ACHN (cell line): ENCODE data around the gene FAM32A.

ENCODE experiments used
- DNase-seq: peaks from one replicate; pipeline ENCODE4 v3.0.0-alpha.2; 2015
- in situ Hi-C: cut with HindIII; loops from 2 replicates; pipeline ENCODE4 v1.10.0; 2017; ENCODE audit warnings: low sequenced_read_pairs, low pct_ligation_motif_present, low pct_unique_long_range_greater_than_20kb

FAM32A gene

DNA sequence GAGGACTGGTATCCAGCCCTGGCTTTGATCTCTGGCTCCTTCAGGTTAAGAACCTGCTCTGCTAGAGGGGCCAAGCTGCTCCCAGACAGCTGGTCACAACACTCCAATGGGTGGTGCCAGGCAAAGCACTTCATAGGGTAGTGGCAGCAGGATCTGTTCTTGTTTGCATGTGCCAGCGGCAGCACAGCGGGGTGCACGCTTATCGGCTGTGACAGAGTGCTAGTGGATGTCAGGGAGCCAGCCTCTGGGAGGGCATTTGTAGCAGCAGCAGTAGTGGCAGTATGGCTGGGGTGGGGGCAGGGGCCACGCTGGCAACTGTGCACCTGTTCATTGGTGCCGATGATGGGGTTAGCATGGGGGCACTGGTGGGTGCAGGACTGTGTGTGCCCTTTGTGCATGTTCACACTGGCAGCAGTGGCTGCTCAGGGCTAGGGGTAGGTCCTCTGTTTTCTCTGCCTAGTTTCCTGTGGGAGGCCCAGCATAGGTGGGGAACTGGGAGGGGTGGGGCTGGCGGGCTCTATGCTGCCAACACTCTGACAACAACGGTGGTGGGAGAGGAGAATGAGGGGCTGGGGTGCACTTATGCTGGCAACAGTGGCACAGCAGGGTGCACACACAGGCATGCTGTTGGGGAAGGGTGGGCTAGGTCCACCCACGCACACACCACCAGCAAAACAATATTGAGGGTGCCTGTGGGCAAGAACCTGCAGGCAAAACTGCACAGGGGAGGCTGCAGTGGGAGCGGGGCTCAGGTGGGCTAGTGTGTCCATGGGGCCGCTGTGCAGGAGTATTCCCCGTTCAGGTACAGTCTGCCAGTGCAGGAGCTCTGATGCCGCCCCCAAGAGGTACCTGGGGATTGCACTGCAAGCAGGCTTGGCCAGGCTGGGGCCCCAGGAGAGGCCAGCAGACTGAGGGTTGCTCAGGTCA lies 31.8 kb downstream of the FAM32A start:
- in situ Hi-C loops: no loop called here

DNA sequence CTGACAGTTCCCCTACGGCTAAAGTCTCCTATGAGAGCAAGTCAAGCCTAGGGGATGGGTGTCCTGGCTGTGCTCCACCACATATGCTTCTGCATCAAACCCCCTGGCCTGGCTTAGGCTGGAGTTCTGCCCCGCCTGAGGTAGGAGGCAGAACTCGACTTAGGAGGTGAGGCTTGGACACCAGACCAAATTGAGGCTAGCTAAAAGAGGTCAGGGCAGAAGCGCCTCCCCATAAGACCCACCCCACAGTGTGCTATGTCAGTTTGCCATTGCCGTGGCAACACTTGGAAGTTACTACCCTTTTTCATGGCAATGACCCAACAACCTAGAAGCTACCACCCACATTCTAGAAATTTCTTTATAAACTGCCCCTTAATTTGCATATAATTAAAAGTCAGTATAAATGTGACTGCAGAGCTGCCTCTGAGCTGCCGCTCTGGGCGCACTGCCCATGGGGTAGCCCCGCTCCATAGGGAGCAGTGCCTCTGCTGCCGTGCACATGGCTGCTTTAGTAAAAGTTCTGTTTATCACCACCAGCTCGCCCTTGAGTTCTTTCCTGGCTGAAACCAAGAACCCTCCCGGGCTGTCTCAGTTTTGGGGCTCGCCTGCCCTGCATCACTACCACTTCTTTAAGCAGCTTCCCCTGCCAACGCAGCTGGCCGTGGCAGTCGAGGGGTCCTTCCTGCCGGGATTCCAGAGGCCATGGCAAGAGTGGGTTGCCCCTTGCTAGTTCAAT lies 32.7 kb downstream of the FAM32A start:
- DNase-seq: no peak
- in situ Hi-C loops: no loop called here

More for the DNA sequence above, 31.8 kb downstream of the FAM32A start:
- no peak for DNase-seq

DNA sequence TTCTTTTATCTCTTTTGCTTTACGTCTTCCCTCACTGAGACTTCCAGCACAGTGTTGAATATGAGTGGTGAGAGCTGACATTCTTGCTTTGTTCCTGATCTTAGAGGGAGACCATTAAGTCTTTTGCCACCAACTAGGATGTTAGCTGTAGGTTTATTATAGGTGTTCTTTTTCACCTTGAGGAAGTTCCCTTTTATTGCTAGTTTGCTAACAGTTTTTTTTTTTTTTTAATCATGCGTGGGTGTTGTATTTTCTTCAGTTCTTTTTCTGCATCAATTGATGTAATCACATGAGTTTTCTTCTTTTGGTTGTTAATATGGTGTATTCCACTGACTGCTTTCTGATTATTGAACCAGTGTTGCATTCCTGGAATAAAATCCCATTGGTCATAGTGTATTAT lies 33.6 kb downstream of the FAM32A start:
- DNase-seq: no peak
- in situ Hi-C loops: no loop called here

DNA sequence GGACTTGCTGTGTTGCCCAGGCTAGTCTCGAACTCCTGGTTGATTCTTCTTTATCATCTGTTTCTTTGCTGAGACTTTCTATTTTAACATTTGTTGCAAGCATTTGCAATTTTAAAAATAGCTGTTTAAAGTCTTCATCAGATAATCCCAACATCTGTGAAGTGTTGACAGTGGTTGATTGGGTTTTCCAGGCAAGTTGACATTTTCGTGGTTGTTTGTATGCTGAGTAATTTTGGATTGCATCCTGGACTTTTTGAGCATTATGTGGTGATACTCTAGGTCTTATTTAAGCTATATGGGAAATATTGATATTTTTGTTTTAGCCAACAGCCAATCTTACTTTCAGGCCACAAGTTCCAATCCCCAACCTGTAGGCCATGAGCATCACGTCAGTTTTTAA lies 37.6 kb downstream of the FAM32A start:
- no peak for DNase-seq
- in situ Hi-C loops: no loop called here

DNA sequence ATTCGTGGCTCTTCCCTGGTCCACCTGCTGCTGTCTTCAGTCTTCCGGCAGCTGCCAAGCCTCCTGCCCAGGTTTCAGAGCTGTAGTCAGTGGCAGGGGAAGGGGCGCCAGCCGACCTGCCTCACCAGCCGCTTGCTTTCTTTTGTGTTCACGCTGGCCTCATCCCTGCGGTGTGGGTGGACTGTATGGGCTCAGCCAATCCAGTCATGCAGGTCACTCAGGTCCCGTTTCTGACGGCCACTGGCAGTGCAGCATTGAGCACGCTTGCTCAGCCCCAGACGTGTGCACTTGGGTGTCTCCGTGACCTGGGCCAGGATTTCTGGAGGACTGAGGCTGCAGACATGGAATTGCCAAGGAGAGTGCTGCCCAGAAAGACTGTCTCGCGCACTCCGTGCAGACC lies 38.5 kb downstream of the FAM32A start:
- in situ Hi-C loops: no loop called here
- no peak for DNase-seq

DNA sequence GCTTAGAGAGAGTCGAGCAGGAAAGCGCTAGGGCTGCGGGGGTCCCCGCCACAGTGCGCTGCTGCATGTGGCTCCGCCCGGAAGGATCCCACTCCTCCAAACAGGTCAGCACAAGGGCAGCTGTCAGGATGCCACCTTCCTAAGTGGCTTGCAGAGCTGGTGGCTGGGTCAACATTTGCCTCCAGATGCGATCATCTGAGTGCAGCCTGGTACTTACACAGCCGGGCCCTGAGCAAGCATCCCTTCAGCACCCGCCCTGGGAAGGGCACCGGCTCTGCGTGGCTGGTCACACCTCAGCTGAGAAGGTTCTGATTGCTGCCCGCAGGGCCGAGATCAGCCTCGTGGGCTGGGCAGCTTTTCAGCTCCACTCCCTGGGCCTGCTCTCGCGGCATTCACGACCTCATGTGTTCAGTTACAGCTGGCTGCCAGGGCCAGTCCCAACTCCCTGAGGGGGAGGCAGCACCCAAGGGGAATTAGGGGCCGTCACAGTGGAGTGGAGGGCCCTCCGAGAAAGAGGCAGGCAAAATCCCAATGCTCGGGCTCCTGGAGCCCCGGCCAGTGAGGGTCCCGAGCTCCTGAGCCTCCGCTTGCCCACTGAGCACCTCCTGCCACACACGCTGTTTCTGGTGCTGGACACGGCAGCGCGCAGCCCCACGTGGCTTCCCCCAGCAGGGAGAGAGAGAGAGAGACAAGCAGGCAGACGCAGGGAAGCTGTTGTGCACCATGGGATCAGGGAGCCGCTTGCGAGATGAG lies 39.3 kb downstream of the FAM32A start:
- in situ Hi-C loops: no loop called here
- no peak for DNase-seq

DNA sequence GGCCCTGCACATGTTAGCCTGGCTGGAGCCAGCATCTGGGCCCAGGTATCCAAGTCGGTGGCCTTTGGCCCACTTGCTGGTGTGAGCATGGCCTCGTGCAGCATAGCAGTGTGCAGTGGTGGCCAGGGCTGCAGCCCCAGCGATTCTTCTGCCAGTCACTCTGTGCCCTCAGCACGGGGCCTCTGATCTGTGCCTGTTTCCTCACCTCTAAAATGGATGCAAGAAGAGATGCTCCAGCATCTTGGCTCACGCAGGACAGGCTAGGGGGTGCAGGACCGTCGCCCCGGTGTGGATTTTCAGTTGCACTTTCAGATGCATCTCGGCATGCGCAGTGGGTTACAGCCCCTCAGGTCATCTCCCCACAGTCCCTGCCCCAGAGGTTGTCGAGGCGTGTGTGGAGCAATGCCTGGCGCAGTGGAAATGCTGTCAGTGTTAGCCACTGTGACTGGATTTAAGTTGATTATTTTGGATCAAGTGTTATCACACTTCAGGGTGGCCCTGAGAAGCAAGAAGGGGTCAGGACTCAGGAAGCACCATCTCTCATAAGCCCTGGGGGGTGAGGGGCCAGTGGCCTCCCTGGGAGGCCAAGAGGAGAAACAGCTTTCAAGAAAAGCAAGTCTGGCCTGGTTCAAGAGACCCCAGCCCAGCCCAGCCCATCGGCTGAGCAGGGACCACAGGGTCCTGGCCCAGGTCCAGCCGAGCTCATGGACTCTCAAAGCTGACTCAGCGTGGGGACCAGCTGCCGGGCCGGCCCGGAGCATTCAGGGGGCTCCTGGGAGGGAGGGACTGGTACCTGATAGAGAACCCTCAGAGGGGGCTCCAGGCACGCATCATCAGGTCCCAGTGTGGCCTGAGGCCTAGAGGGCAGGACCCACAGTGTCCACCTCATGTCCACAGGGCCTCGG lies 40.3 kb downstream of the FAM32A start:
- in situ Hi-C loops: no loop called here
- DNase-seq: no peak

DNA sequence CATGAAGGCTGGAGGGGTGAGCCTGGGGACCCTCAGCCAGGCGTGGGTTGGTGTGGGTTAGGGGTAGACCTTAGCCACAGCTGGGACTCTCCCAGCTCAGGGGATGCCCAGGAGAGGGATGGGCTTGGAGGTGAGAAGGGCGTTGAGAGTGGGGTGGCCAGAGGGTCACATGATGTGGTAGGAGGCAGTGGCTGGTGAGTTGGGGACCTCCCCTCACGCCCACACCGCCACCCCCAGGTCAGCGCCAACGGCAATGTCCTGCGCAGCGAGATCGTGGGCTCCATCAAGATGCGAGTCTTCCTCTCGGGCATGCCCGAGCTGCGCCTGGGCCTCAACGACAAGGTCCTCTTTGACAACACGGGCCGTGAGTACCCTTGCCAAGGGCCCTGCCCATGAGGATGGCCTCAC lies 41.0 kb downstream of the FAM32A start:
- in situ Hi-C loops: no loop called here
- DNase-seq: no peak

DNA sequence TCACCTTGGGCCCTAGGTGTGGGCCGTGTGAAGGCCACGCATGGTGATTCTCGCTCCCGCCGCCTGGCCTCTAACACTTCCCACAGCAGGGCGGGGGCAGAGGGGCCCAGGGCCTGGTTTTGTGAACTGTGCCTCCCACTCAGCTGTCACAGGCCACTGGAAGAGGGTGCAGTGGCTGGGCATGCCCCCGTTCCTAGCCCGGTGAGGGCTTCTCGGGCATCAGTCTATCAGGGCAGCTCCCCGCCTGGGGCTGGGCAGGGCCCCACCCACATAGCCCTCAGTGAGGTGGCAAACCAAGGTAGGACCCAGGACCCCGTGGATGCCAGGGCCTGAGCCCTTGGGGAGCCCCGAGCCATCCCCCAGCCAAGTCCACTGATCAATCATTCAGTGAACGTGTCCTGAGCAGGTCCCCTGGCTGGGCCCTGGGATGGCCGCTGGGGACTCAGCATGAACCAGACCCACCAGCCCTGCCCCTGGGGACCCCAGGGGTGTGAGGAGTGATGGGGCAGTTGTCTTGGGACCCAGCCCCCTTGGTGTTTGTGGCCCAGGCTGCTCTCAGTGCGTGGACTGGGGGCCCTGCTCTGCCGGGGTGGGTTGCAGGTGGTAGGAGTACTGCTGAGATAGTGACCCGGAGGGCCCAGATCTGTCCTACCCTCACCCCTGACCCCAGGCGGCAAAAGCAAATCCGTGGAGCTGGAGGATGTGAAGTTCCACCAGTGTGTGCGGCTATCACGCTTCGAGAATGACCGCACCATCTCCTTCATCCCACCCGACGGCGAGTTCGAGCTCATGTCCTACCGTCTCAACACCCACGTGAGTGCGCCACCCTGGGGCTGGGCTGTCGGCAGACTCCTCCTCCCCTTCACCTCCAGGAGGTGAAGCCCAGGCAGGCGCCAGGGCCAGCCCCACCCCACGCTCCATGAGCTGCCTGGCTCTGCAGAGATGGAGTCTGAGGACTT lies 41.9 kb downstream of the FAM32A start:
- no peak for DNase-seq
- in situ Hi-C loops: no loop called here

DNA sequence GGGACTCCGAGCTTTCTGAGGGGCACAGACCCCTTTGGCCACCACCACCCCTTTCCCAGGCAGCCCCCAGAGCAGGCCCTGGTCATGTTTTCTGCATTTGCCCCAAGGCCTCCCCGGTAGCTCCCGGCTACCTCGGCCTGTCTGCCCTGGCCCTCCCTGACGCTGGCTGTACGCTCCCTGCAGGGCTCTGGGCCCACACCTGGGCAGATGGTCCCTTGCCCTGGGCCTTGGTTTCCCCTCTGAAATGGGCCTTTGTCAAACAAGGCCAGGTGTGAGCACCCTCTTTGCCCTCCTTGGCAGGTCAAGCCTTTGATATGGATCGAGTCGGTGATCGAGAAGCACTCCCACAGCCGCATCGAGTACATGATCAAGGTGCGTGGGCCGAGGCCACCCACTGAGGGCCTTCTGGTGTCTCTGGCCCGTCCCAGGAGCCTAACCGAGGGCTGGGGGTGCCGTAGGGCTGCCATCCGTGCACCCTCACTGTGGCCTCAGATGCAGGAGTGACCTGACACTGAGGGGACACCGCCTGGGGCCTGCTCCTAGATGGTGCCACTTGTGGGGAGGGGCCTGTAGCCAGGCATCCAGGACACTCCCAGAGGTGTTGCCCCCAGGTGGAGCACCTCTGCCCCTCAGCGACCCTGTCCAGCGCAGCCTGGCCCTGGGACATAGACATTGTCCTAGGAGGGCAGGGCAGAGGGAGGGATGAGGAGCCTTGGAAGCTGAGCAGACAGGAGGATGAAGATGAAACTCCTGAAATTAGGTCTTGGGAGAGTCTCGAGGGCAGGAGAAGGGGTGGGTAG lies 42.8 kb downstream of the FAM32A start:
- in situ Hi-C loops: no loop called here

DNA sequence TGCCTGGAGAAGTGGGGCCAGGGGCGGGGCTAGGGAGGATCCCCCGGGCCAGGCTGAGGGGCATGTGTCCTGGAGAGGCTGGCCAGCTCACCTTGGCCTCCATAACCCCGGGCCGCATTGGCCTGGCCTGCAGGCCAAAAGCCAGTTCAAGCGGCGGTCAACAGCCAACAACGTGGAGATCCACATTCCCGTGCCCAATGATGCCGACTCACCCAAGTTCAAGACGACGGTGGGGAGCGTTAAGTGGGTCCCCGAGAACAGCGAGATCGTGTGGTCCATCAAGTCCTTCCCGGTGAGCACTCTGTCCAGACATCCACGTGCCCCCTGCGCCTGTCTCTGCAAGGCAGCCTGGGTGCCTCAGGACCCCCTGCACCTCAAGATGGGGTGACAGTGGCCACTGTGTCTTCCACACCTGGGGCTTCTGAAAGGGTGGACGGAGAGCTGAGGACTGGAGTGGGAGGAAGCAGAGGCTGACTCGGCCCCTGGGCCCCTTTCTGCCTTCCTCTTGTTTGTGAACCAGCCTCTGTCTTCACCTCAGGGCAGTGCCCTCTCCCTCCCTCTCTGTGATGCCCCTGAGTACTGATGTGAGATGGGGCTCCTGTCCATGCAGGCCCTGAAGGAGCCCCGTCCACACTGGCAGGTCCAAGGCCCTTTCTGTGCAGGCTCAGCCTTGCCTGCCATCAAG lies 43.6 kb downstream of the FAM32A start:
- DNase-seq: no peak
- in situ Hi-C loops: no loop called here

More for the DNA sequence above, 42.8 kb downstream of the FAM32A start:
- no peak for DNase-seq

DNA sequence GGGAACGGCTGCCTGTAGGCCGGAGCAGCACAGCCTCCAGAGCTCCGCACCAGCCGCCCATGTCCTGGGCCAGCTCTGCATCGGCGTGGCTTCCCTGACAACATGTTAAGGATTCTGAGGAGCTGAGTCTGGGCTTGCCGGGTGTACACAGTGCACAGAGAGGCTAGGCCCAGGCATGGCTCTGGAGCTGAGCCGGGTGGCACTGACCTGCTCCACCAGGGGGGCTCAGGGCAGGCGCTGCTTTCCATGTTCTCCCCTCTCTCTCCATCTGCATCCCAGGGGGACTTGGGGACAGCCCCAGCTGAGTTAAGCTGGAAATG lies 44.1 kb downstream of the FAM32A start:
- DNase-seq: no peak
- in situ Hi-C loops: no loop called here

DNA sequence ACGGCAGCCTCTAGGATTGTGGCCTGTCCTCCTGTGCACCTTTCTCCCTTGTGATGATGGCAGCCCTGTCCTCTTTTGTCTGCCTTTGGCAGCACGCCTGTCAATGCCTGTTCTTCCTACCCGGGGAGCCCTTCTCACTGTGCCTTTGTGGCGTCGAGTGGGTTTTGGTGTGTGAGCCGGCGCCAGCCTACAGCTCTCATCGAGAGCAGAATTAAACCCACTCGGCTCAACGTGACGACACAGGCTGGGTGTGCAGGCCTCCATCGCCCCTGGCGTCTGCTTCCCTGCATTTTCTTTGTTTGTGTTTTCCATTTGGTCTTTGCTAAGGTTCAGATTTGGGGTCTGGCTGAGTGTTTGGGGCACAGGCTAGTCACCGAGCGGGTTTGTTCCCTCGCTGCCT lies 46.9 kb downstream of the FAM32A start:
- no peak for DNase-seq
- in situ Hi-C loops: no loop called here

DNA sequence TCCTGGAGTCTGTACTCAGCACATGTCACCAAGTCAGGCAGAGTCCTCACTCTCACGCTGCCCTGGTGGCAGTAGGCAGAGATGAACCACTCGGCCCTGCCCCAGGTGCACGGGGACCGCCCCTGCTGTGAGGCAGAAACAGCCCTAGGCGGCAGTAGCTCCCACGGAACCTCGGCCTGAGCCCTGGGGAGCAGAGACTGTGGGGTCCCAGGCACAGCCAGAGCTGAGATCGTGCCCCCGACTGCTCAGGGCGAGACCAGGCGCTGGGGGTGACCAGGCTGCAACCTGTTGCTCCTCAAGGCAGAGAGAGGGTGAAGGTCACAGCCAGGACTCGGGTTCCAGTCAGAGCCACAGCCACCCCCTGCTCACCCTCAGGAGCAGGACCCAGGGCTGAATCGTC lies 47.4 kb downstream of the FAM32A start:
- DNase-seq: no peak
- in situ Hi-C loops: no loop called here

DNA sequence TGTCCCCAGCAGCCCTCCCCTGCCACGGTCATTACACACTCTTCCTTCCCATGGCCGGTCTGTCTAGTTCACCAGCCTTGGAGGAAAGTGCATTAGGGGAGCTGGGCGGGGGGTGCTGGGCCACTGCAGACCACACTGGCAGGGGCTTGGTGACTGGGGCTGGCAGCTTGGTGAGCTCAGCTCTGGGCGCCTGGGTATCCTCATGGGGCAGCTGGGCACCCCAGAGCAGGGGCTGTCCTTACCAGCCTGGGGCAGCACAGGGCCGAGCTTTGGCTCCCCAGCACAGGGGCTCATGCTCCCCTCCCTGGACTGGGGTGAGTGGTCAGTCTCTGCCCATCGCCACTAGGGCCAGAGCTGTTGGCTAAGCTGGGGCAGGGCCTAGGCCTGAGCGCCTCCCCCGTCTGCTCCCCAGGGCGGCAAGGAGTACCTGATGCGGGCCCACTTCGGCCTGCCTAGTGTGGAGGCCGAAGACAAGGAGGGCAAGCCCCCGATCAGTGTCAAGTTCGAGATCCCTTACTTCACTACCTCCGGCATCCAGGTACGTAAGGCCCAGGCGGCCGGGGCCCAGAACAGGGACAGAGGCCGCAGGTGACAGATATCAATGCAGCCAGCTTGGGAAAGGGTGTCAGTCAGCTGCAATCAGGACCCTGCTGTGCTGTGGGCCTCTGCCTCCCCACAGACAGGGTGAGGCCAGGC lies 48.0 kb downstream of the FAM32A start:
- no peak for DNase-seq
- in situ Hi-C loops: no loop called here
